ENCODE results near the gene GRPEL1. TPM values are rescaled to one million over a fixed set of nuclear protein-coding genes. Genes with fewer than 3 reads are reported as not detected.

The GRPEL1 gene
- total RNA-seq, 1 experiment from 2014 or later: 40.7 TPM

GRCh38 chr4:7041246-7041645 is 26.6 kb downstream of the GRPEL1 start:
- Histone ChIP-seq H3K4me1 (ENCODE audit: insufficient read depth, low read length) (peaks cover 3% of the 10 kb centered on the region; the same call in 1 of the 2 replicates), H3K9me3 (ENCODE audit: control insufficient read depth, low read depth, low read length) (no peaks in the 10 kb centered on the region), H2BK12ac (ENCODE audit: insufficient read length, low read depth, low read length) (no peak overlapping the region), H3K27ac (ENCODE audit: insufficient read length, low read depth, low read length) (no peak overlapping the region), H2AFZ (ENCODE audit: low read length) (no peak overlapping the region), H2BK15ac (ENCODE audit: low read depth, low read length) (no peak overlapping the region), H3T11ph (ENCODE audit: low read length) (no peak overlapping the region), H4K91ac (ENCODE audit: insufficient read length, low read depth, low read length) (no peak overlapping the region), H3K4ac (ENCODE audit: low read depth, low read length) (no peak overlapping the region), H2AK5ac (ENCODE audit: insufficient read length, low read length) (no peak overlapping the region), H3K18ac (ENCODE audit: insufficient read length, low read depth, low read length) (no peak overlapping the region), H3K4me2 (ENCODE audit: insufficient read depth, insufficient read length, low read length) (no peak overlapping the region), H4K5ac (ENCODE audit: insufficient read length, low read depth, low read length) (no peak overlapping the region), H4K20me1 (ENCODE audit: control insufficient read depth, insufficient read depth, insufficient read length) (no peaks in the 10 kb centered on the region), H3K14ac (ENCODE audit: insufficient read depth, low read length) (no peak overlapping the region), H2BK5ac (ENCODE audit: insufficient read length, low read length) (no peak overlapping the region), H3K27me3 (ENCODE audit: insufficient read depth, low read length) (peaks cover 12% of the 10 kb centered on the region; the same call in 1 of the 2 replicates), H3K9ac (ENCODE audit: extremely low read depth, insufficient read length, low read length) (no peak overlapping the region), H2BK20ac (ENCODE audit: low read depth, low read length, poor library complexity, severe bottlenecking) (no peak overlapping the region), H3K79me2 (ENCODE audit: insufficient read depth, low read length) (peaks cover 4% of the 10 kb centered on the region; the same call in 1 of the 2 replicates), H3K56ac (ENCODE audit: insufficient read length, low read depth, low read length) (no peak overlapping the region), H3K23ac (ENCODE audit: insufficient read length, low read depth, low read length) (no peak overlapping the region), H3K79me1 (ENCODE audit: insufficient read depth, low read depth, low read length, poor library complexity, severe bottlenecking) (peaks cover 4% of the 10 kb centered on the region), H4K8ac (replicated peaks; ENCODE audit: insufficient read length, low read depth, low read length) (no peak overlapping the region), H3K23me2 (ENCODE audit: insufficient read length, low read depth, low read length, poor library complexity, severe bottlenecking) (peaks cover 19% of the 10 kb centered on the region), H2BK120ac (ENCODE audit: low read depth, low read length, poor library complexity, severe bottlenecking) (no peak overlapping the region)
- no peak for DNase-seq
- peak overlapping the region in 1 of 2 experiments; percentile 90; a peak in 3 of 5 replicates for H3K4me3 Mint-ChIP-seq
- peaks cover 33% of the 10 kb centered on the region for H3K27me3 Mint-ChIP-seq (ENCODE audit: low read depth)
- no peaks in the 10 kb centered on the region for H3K9me3 Mint-ChIP-seq
- WGBS (ENCODE audit: extremely low coverage, insufficient read length, low lambda C conversion rate): no CpG with 5 or more reads among the region's 19 CpGs
- no peaks in the 10 kb centered on the region for H3K36me3 Mint-ChIP-seq (ENCODE audit: insufficient read depth in 1 of 3, low read depth in 3 of 3)
- H3K27ac Mint-ChIP-seq: no peak overlapping the region
- TF ChIP-seq CTCF (conservative IDR thresholded peaks at IDR 0.05): no peak
- H3K4me1 Mint-ChIP-seq: peaks cover 26% of the 10 kb centered on the region in 2 experiments

Data from H9 (cell line).